ENCODE measurements around the gene CACNA1I. TPM values are rescaled to one million over a fixed set of nuclear protein-coding genes. Genes with fewer than 3 reads are reported as not detected.

Gene CACNA1I
- polyA plus RNA-seq, 3 donors, result 0.08 to 0.13 TPM; not detected in 1

- 86 to 93% (median 91%) methylated on average over 3 of the region's 3 CpGs for WGBS, 3 donors
- no peak overlapping the region for H3K27ac ChIP-seq (ENCODE audit: low read depth, low read length)
These were observed 83.2 kb downstream of the CACNA1I start for GRCh38 chr22:39653787-39654077.

- H3K27ac ChIP-seq (ENCODE audit: low read depth, low read length), result no peak overlapping the region
- 90 to 94% (median 91%) methylated on average over 10 of the region's 10 CpGs for WGBS, 3 donors
These were observed 83.8 kb downstream of the CACNA1I start for GRCh38 chr22:39654131-39654926.

- no peak overlapping the region for H3K27ac ChIP-seq (ENCODE audit: low read depth, low read length)
- WGBS, 3 donors, result 51 to 71% (median 51%) methylated on average over 7 to 8 of the region's 8 CpGs
These were observed 84.5 kb downstream of the CACNA1I start for GRCh38 chr22:39655004-39655579.

- WGBS, 3 donors, result 49 to 54% (median 52%) methylated on average over 15 of the region's 15 CpGs
- no peak overlapping the region for H3K27ac ChIP-seq (ENCODE audit: low read depth, low read length)
These were observed 85.3 kb downstream of the CACNA1I start for GRCh38 chr22:39655831-39656230.

- WGBS, 3 donors, result 50 to 56% (median 53%) methylated on average over 16 to 17 of the region's 17 CpGs
- H3K27ac ChIP-seq (ENCODE audit: low read depth, low read length), result no peak overlapping the region
These were observed 86.2 kb downstream of the CACNA1I start for GRCh38 chr22:39656495-39657490.

GRCh38 chr22:39658367-39658766 is 87.8 kb downstream of the CACNA1I start:
- WGBS, 3 donors, result 33 to 65% (median 38%) methylated on average over 10 of the region's 10 CpGs

GRCh38 chr22:39658806-39659463 is 88.4 kb downstream of the CACNA1I start:
- WGBS, 3 donors, result 87 to 90% (median 89%) methylated on average over 18 of the region's 18 CpGs
- no peak overlapping the region for H3K27ac ChIP-seq (ENCODE audit: low read depth, low read length)

More at GRCh38 chr22:39658367-39658766, 87.8 kb downstream of the CACNA1I start:
- no peak overlapping the region for H3K27ac ChIP-seq (ENCODE audit: low read depth, low read length)

GRCh38 chr22:39661501-39661841 is 90.9 kb downstream of the CACNA1I start:
- H3K27ac ChIP-seq (ENCODE audit: low read depth, low read length), result no peak overlapping the region
- WGBS, 3 donors, result 35 to 59% (median 43%) methylated on average over 1 of the region's 1 CpG

- no peak overlapping the region for H3K27ac ChIP-seq (ENCODE audit: low read depth, low read length)
- WGBS, 3 donors, result 2 to 6% (median 3%) methylated on average over 66 to 77 of the region's 77 CpGs
These were observed 91.5 kb downstream of the CACNA1I start for GRCh38 chr22:39661842-39662685.

GRCh38 chr22:39662686-39663052 is 92.1 kb downstream of the CACNA1I start:
- 11 to 17% (median 15%) methylated on average over 26 of the region's 26 CpGs for WGBS, 3 donors
- no peak overlapping the region for H3K27ac ChIP-seq (ENCODE audit: low read depth, low read length)

GRCh38 chr22:39663751-39664150 is 93.2 kb downstream of the CACNA1I start:
- no peak overlapping the region for H3K27ac ChIP-seq (ENCODE audit: low read depth, low read length)
- 35 to 48% (median 41%) methylated on average over 22 of the region's 22 CpGs for WGBS, 3 donors

GRCh38 chr22:39664485-39665200 is 94.1 kb downstream of the CACNA1I start:
- H3K27ac ChIP-seq (ENCODE audit: low read depth, low read length), result no peak overlapping the region
- WGBS, 3 donors, result 9 to 11% (median 10%) methylated on average over 37 to 44 of the region's 44 CpGs

GRCh38 chr22:39665229-39665628 is 94.7 kb downstream of the CACNA1I start:
- no peak overlapping the region for H3K27ac ChIP-seq (ENCODE audit: low read depth, low read length)

GRCh38 chr22:39665661-39666431 is 95.3 kb downstream of the CACNA1I start:
- 81 to 82% (median 81%) methylated on average over 16 of the region's 16 CpGs for WGBS, 3 donors
- no peak overlapping the region for H3K27ac ChIP-seq (ENCODE audit: low read depth, low read length)

More at GRCh38 chr22:39665229-39665628, 94.7 kb downstream of the CACNA1I start:
- WGBS, 3 donors, result 45 to 61% (median 55%) methylated on average over 8 of the region's 8 CpGs

GRCh38 chr22:39666495-39666894 is 95.9 kb downstream of the CACNA1I start:
- WGBS, 3 donors, result 80 to 83% (median 80%) methylated on average over 5 of the region's 5 CpGs
- H3K27ac ChIP-seq (ENCODE audit: low read depth, low read length), result no peak overlapping the region

- no peak overlapping the region for H3K27ac ChIP-seq (ENCODE audit: low read depth, low read length)
- 56 to 67% (median 59%) methylated on average over 7 of the region's 7 CpGs for WGBS, 3 donors
These were observed 96.4 kb downstream of the CACNA1I start for GRCh38 chr22:39666926-39667325.

Measured in adipose tissue (tissue), 3 donors.